CD4-positive, alpha-beta T cell treated with Interleukin-4 for 1 hour (primary cell): Measurements from ENCODE around the gene TAF6.

ENCODE experiments used
- DNase-seq, 2 donors: peaks; one replicate each; pipeline ENCODE4 v3.0.0-alpha.2; 2020 to 2022

TAF6 gene

GRCh38 chr7:100064162-100064561, 55.0 kb downstream of the TAF6 start:
- no peak for DNase-seq

GRCh38 chr7:100063376-100063775, 55.8 kb downstream of the TAF6 start:
- DNase-seq: no peak

- DNase-seq: no peak
Measured at GRCh38 chr7:100061518-100062193, 57.5 kb downstream of the TAF6 start.

GRCh38 chr7:100059251-100059739, 59.9 kb downstream of the TAF6 start:
- no peak for DNase-seq
